Measurements from ENCODE around the gene NUCB2.

DNA sequence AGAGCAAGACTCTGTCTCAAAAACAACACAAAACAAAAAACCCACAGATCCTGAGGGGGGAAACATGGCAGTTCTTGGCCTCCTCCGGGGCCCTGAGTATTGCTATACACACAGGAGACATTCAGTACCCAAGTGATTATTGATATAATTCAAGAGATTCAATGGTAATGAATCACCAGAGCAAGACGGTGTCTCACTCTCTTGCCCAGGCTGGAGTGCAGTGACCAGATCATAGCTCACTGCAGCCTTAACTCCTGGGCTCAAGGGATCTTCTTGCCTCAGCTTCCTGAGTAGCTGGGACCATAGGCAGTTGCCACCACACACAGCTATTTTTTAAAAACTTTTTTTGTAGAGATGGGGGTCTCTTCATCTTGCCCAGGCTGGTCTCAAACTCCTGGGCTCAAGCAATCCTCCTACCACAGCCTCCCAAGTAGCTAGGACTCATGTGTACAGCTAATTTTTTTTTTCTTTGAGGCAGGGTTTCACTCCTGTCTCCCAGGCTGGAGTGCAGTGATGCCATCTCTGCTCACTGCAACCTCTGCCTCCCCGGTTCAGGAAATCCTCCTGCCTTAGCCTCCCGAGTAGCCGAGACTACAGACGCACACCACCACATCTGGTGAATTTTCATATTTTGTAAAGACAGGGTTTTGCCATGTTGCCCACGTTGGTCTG, 46.9 kb upstream of the NUCB2 start:
- TF ChIP-seq FOXM1 (IDR thresholded peaks at IDR 0.05; ENCODE audit: borderline replicate concordance, low read depth), result no peak
- TF ChIP-seq EP300 (IDR thresholded peaks at IDR 0.05; ENCODE audit: borderline replicate concordance), result no peak
- TF ChIP-seq RAD21 (IDR thresholded peaks at IDR 0.05; ENCODE audit: low read depth), result no peak
- TF ChIP-seq YY1 (IDR thresholded peaks at IDR 0.05; ENCODE audit: low read depth), result no peak
- TF ChIP-seq, protein P1, sequence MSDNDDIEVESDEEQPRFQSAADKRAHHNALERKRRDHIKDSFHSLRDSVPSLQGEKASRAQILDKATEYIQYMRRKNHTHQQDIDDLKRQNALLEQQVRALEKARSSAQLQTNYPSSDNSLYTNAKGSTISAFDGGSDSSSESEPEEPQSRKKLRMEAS (IDR thresholded peaks at IDR 0.05), result no peak
- no peak for TF ChIP-seq CEBPB (IDR thresholded peaks at IDR 0.05)
